WTC11 (cell line): ENCODE results near the gene MID2. TPM values are rescaled to one million over a fixed set of nuclear protein-coding genes. Genes with fewer than 3 reads are reported as not detected.

ENCODE experiments used
- ATAC-seq: fragments of 200-7000 bp; cut with Tn5 transposase; 2 replicates; pipeline ENCODE4 v1.10.0; 2021; ENCODE audit warnings: mild to moderate bottlenecking, moderate library complexity
- CTCF ChIA-PET: fragments of 300-600 bp; sonication (Branson Sonifier 250); formaldehyde crosslinking; loops from one replicate; lab custom pipeline; 2021; ENCODE audit warnings: antibody characterized with exemption; lab: Charles Lee
- POLR2A ChIA-PET: fragments of 350-600 bp; sonication (Branson Sonifier 250); formaldehyde crosslinking; loops from one replicate; lab custom pipeline; 2021; ENCODE audit warnings: antibody characterized with exemption; lab: Charles Lee
- DNase-seq: peaks from one replicate; pipeline ENCODE4 v3.0.0; 2021; ENCODE audit warnings: low spot score
- H3K27ac Mint-ChIP-seq: 2 replicates; pipeline ENCODE4 v1.8.0; 2021; ENCODE audit warnings: mixed read lengths
- H3K27me3 Mint-ChIP-seq: 2 replicates; pipeline ENCODE4 v1.8.0; 2021; ENCODE audit warnings: low read depth, mild to moderate bottlenecking, moderate library complexity, mixed read lengths
- H3K36me3 Mint-ChIP-seq: 2 replicates; pipeline ENCODE4 v1.8.0; 2021; ENCODE audit warnings: mixed read lengths
- H3K4me1 Mint-ChIP-seq: 2 replicates; pipeline ENCODE4 v1.8.0; 2022; ENCODE audit warnings: mixed read lengths
- H3K4me3 Mint-ChIP-seq: 2 replicates; pipeline ENCODE4 v1.8.0; 2021; ENCODE audit warnings: mild to moderate bottlenecking, moderate library complexity, mixed read lengths
- H3K9me3 Mint-ChIP-seq: 2 replicates; pipeline ENCODE4 v1.8.0; 2021; ENCODE audit warnings: mixed read lengths
- ATF1 ChIP-seq: sonication (generic); formaldehyde crosslinking; IDR thresholded peaks from 2 replicates; pipeline ENCODE4 v1.8.1; 2023; ENCODE audit warnings: mild to moderate bottlenecking, moderate library complexity, missing genetic modification reagents
- EMX1 ChIP-seq: fragments of 250-450 bp; sonication (Bioruptor Pico); IDR thresholded peaks from 2 replicates; pipeline ENCODE4 v1.8.0; 2021; ENCODE audit warnings: mild to moderate bottlenecking
- FOXK1 ChIP-seq: sonication (generic); formaldehyde crosslinking; IDR thresholded peaks from 2 replicates; pipeline ENCODE4 v1.8.0; 2022; ENCODE audit warnings: mild to moderate bottlenecking, moderate library complexity, missing genetic modification reagents
- GRHL2 ChIP-seq: fragments of 250-450 bp; sonication (Bioruptor Pico); IDR thresholded peaks from 2 replicates; pipeline ENCODE4 v1.8.0; 2022; ENCODE audit warnings: mild to moderate bottlenecking, moderate library complexity; ENCODE audit not compliant: insufficient replicate concordance, severe bottlenecking
- JAZF1 ChIP-seq: fragments of 250-450 bp; sonication (Bioruptor Pico); IDR thresholded peaks from 2 replicates; pipeline ENCODE4 v1.9.0; 2021; ENCODE audit warnings: moderate library complexity, mild to moderate bottlenecking, inconsistent platforms
- JUN ChIP-seq: sonication (generic); formaldehyde crosslinking; IDR thresholded peaks from 2 replicates; pipeline ENCODE4 v1.8.0; 2023; ENCODE audit warnings: mild to moderate bottlenecking, missing genetic modification reagents
- OVOL2 ChIP-seq: fragments of 250-450 bp; sonication (Bioruptor Pico); IDR thresholded peaks from 2 replicates; pipeline ENCODE4 v1.9.0; 2021; ENCODE audit warnings: mild to moderate bottlenecking, borderline replicate concordance
- PRRX2 ChIP-seq: fragments of 250-450 bp; sonication (Bioruptor Pico); IDR thresholded peaks from 2 replicates; pipeline ENCODE4 v1.8.0; 2021; ENCODE audit warnings: mild to moderate bottlenecking
- SMAD3 ChIP-seq: sonication (generic); formaldehyde crosslinking; IDR thresholded peaks from 2 replicates; pipeline ENCODE4 v1.8.0; 2022; ENCODE audit warnings: missing genetic modification reagents, mild to moderate bottlenecking, borderline replicate concordance
- total RNA-seq: library from RNA; stranded (reverse); gene quantifications from 3 replicates; pipeline ENCODE4 v1.2.3, GENCODE V29; 2021
- TF ChIP-seq, protein P1 (sequence below): fragments of 250-450 bp; sonication (Bioruptor Pico); IDR thresholded peaks from 2 replicates; pipeline ENCODE4 v2.1.2; 2022; ENCODE audit warnings: mild to moderate bottlenecking, moderate library complexity
- TF ChIP-seq, protein P2 (sequence below): sonication (generic); formaldehyde crosslinking; IDR thresholded peaks from 2 replicates; pipeline ENCODE4 v1.8.0; 2023; ENCODE audit warnings: missing genetic modification reagents, mild to moderate bottlenecking, borderline replicate concordance
- TF ChIP-seq, protein P3 (sequence below): sonication (generic); formaldehyde crosslinking; IDR thresholded peaks from 2 replicates; pipeline ENCODE4 v1.8.0; 2023; ENCODE audit warnings: missing genetic modification reagents
- TF ChIP-seq, protein P4 (sequence below): sonication (generic); formaldehyde crosslinking; IDR thresholded peaks from 2 replicates; pipeline ENCODE4 v1.8.1; 2023; ENCODE audit warnings: mild to moderate bottlenecking, missing genetic modification reagents
- TF ChIP-seq, protein P5 (sequence below): fragments of 250-450 bp; sonication (Bioruptor Pico); conservative IDR thresholded peaks from 2 replicates; pipeline ENCODE4 v1.9.0; 2021; ENCODE audit warnings: mild to moderate bottlenecking
- TF ChIP-seq, protein P6 (sequence below): sonication (generic); formaldehyde crosslinking; IDR thresholded peaks from 2 replicates; pipeline ENCODE4 v1.8.1; 2022; ENCODE audit warnings: mild to moderate bottlenecking, missing genetic modification reagents, moderate library complexity, borderline replicate concordance
- TF ChIP-seq, protein P7 (sequence below): sonication (generic); formaldehyde crosslinking; IDR thresholded peaks from 2 replicates; pipeline ENCODE4 v1.8.0; 2023; ENCODE audit warnings: mild to moderate bottlenecking, missing genetic modification reagents
- TF ChIP-seq, protein P8 (sequence below): sonication (generic); formaldehyde crosslinking; IDR thresholded peaks from 2 replicates; pipeline ENCODE4 v1.8.0; 2022; ENCODE audit warnings: mild to moderate bottlenecking, missing genetic modification reagents

Gene MID2
- total RNA-seq, 1 experiment from 2014 or later: 6.4 TPM

DNA sequence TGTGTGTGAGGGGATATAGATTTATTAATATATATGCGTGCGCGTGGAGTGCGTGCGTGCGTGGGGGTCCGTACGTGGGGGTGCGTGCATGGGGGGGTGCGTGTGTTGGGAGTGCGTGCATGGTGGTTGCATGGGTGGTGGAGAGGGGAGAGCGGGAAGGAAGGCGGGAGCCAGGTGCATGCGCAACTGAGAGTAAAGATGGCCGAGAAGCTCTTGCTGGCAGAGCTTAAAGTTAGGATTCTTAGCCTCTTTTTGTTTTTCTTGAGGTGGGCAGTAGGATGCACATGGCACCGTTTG lies 110.7 kb downstream of the MID2 start:
- no peaks in the 10 kb centered on the region for H3K9me3 Mint-ChIP-seq
- CTCF ChIA-PET: interaction anchor here (1.2 kb wide), 1 partner anchor 42 kb away, joined by 4 read pairs; no protein-coding TSS in a partner anchor
- ATAC-seq (no peak), DNase-seq (no peak)
- peaks cover 15% of the 10 kb centered on the region for H3K36me3 Mint-ChIP-seq
- H3K4me1 Mint-ChIP-seq: peaks cover 20% of the 10 kb centered on the region; the same call in 1 of the 2 replicates
- POLR2A ChIA-PET: no interaction called here
- no peaks in the 10 kb centered on the region; the same call in 1 of the 2 replicates for H3K27me3 Mint-ChIP-seq
- no peak for TF ChIP-seq FOXK1 (CRISPR knock-in tag)
- no peak for TF ChIP-seq EMX1 (CRISPR knock-in tag)
- no peak for TF ChIP-seq GRHL2 (CRISPR knock-in tag)
- TF ChIP-seq, protein P1, sequence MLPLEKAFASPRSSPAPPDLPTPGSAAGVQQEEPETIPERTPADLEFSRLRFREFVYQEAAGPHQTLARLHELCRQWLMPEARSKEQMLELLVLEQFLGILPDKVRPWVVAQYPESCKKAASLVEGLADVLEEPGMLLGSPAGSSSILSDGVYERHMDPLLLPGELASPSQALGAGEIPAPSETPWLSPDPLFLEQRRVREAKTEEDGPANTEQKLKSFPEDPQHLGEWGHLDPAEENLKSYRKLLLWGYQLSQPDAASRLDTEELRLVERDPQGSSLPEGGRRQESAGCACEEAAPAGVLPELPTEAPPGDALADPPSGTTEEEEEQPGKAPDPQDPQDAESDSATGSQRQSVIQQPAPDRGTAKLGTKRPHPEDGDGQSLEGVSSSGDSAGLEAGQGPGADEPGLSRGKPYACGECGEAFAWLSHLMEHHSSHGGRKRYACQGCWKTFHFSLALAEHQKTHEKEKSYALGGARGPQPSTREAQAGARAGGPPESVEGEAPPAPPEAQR (CRISPR knock-in tag): no peak
- no peak for TF ChIP-seq JUN
- no peak for TF ChIP-seq OVOL2
- TF ChIP-seq, protein P2, sequence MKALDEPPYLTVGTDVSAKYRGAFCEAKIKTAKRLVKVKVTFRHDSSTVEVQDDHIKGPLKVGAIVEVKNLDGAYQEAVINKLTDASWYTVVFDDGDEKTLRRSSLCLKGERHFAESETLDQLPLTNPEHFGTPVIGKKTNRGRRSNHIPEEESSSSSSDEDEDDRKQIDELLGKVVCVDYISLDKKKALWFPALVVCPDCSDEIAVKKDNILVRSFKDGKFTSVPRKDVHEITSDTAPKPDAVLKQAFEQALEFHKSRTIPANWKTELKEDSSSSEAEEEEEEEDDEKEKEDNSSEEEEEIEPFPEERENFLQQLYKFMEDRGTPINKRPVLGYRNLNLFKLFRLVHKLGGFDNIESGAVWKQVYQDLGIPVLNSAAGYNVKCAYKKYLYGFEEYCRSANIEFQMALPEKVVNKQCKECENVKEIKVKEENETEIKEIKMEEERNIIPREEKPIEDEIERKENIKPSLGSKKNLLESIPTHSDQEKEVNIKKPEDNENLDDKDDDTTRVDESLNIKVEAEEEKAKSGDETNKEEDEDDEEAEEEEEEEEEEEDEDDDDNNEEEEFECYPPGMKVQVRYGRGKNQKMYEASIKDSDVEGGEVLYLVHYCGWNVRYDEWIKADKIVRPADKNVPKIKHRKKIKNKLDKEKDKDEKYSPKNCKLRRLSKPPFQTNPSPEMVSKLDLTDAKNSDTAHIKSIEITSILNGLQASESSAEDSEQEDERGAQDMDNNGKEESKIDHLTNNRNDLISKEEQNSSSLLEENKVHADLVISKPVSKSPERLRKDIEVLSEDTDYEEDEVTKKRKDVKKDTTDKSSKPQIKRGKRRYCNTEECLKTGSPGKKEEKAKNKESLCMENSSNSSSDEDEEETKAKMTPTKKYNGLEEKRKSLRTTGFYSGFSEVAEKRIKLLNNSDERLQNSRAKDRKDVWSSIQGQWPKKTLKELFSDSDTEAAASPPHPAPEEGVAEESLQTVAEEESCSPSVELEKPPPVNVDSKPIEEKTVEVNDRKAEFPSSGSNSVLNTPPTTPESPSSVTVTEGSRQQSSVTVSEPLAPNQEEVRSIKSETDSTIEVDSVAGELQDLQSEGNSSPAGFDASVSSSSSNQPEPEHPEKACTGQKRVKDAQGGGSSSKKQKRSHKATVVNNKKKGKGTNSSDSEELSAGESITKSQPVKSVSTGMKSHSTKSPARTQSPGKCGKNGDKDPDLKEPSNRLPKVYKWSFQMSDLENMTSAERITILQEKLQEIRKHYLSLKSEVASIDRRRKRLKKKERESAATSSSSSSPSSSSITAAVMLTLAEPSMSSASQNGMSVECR (CRISPR knock-in tag): no peak
- TF ChIP-seq, protein P3, sequence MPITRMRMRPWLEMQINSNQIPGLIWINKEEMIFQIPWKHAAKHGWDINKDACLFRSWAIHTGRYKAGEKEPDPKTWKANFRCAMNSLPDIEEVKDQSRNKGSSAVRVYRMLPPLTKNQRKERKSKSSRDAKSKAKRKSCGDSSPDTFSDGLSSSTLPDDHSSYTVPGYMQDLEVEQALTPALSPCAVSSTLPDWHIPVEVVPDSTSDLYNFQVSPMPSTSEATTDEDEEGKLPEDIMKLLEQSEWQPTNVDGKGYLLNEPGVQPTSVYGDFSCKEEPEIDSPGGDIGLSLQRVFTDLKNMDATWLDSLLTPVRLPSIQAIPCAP (CRISPR knock-in tag): no peak
- TF ChIP-seq SMAD3 (CRISPR knock-in tag): no peak
- TF ChIP-seq, protein P4, sequence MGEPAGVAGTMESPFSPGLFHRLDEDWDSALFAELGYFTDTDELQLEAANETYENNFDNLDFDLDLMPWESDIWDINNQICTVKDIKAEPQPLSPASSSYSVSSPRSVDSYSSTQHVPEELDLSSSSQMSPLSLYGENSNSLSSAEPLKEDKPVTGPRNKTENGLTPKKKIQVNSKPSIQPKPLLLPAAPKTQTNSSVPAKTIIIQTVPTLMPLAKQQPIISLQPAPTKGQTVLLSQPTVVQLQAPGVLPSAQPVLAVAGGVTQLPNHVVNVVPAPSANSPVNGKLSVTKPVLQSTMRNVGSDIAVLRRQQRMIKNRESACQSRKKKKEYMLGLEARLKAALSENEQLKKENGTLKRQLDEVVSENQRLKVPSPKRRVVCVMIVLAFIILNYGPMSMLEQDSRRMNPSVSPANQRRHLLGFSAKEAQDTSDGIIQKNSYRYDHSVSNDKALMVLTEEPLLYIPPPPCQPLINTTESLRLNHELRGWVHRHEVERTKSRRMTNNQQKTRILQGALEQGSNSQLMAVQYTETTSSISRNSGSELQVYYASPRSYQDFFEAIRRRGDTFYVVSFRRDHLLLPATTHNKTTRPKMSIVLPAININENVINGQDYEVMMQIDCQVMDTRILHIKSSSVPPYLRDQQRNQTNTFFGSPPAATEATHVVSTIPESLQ: no peak
- TF ChIP-seq, protein P5, sequence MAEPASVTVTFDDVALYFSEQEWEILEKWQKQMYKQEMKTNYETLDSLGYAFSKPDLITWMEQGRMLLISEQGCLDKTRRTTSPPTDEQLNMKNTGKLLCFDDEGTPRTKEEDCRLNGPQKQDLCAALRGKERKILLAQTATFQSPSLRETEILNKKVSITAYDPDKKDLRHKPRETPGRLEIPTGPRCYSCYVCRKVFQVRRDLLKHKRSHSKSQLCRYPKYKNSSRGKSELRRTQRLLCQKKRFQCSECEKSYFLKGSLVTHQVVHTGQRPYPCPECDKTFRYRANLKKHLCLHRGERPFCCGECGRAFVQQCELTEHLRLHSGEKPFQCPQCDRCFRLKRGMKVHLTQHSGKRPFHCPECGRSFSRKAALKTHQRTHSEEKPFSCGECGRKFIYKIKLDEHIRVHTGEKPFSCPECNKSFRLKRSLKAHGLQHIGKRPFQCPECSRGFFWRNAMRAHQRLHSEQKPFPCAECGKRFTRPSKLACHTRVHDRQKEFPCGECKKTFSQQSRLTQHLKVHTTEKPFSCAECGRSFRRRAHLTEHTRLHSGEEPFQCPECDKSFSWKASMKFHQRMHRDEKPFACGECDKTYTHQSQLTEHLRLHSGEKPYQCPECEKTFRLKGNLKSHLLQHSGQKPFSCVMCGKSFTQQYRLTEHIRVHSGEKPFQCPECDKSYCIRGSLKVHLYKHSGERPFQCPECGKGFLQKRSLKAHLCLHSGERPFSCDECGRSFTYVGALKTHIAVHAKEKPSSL (CRISPR knock-in tag): no peak
- no peak for TF ChIP-seq PRRX2 (CRISPR knock-in tag)
- no peak for TF ChIP-seq ATF1
- H3K27ac Mint-ChIP-seq: no peak overlapping the region
- H3K4me3 Mint-ChIP-seq: peak overlapping the region; percentile 83

DNA sequence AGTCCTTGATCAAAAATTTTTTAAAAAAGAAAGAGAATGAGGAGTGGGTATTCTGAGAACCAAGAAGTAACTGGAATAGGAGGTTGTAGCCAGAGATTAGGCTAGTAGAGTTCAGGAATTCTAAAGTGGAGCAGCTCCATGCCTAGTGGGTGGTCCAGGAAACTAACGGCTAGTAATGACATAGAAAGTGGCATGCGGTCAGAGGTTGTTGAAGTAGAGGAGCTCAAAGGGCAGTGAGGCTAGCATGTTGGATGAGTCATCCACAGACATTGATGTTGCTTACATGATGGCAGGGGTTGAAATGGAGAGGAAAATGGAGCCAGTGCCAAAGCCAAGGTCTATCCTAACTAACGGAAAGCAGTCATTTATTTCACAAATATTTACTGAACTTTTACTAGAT lies 114.4 kb downstream of the MID2 start:
- ATAC-seq (no peak), DNase-seq (no peak)
- POLR2A ChIA-PET: interaction anchor here (0.8 kb wide), 1 partner anchor 57 kb away, joined by 6 read pairs; no protein-coding TSS in a partner anchor
- CTCF ChIA-PET: no interaction called here
- Mint-ChIP-seq H3K9me3 (no peaks in the 10 kb centered on the region), H3K27ac (no peak overlapping the region), H3K27me3 (no peaks in the 10 kb centered on the region; the same call in 1 of the 2 replicates), H3K4me1 (peaks cover 15% of the 10 kb centered on the region; the same call in 1 of the 2 replicates), H3K36me3 (peaks cover 29% of the 10 kb centered on the region), H3K4me3 (no peak overlapping the region)
- TF ChIP-seq, protein P6, sequence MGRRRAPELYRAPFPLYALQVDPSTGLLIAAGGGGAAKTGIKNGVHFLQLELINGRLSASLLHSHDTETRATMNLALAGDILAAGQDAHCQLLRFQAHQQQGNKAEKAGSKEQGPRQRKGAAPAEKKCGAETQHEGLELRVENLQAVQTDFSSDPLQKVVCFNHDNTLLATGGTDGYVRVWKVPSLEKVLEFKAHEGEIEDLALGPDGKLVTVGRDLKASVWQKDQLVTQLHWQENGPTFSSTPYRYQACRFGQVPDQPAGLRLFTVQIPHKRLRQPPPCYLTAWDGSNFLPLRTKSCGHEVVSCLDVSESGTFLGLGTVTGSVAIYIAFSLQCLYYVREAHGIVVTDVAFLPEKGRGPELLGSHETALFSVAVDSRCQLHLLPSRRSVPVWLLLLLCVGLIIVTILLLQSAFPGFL (CRISPR knock-in tag): no peak
- TF ChIP-seq JAZF1: no peak
- TF ChIP-seq, protein P1 (CRISPR knock-in tag): no peak
- TF ChIP-seq, protein P7, sequence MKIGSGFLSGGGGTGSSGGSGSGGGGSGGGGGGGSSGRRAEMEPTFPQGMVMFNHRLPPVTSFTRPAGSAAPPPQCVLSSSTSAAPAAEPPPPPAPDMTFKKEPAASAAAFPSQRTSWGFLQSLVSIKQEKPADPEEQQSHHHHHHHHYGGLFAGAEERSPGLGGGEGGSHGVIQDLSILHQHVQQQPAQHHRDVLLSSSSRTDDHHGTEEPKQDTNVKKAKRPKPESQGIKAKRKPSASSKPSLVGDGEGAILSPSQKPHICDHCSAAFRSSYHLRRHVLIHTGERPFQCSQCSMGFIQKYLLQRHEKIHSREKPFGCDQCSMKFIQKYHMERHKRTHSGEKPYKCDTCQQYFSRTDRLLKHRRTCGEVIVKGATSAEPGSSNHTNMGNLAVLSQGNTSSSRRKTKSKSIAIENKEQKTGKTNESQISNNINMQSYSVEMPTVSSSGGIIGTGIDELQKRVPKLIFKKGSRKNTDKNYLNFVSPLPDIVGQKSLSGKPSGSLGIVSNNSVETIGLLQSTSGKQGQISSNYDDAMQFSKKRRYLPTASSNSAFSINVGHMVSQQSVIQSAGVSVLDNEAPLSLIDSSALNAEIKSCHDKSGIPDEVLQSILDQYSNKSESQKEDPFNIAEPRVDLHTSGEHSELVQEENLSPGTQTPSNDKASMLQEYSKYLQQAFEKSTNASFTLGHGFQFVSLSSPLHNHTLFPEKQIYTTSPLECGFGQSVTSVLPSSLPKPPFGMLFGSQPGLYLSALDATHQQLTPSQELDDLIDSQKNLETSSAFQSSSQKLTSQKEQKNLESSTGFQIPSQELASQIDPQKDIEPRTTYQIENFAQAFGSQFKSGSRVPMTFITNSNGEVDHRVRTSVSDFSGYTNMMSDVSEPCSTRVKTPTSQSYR (CRISPR knock-in tag): no peak
- TF ChIP-seq OVOL2: no peak
- TF ChIP-seq, protein P8, sequence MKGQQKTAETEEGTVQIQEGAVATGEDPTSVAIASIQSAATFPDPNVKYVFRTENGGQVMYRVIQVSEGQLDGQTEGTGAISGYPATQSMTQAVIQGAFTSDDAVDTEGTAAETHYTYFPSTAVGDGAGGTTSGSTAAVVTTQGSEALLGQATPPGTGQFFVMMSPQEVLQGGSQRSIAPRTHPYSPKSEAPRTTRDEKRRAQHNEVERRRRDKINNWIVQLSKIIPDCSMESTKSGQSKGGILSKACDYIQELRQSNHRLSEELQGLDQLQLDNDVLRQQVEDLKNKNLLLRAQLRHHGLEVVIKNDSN (CRISPR knock-in tag): no peak
